ENCODE measurements around the gene PSMC3IP.

GRCh38 chr17:42591411-42591810, 13.9 kb upstream of the PSMC3IP start:
- no peak for TF ChIP-seq CTCF (IDR thresholded peaks at IDR 0.05; ENCODE audit: low read depth, low read length)
- TF ChIP-seq POLR2A (IDR thresholded peaks at IDR 0.05; ENCODE audit: extremely low read depth, insufficient read length): no peak
- no peak for TF ChIP-seq MYC (IDR thresholded peaks at IDR 0.05; ENCODE audit: low read depth, low read length)
- no peak for TF ChIP-seq MAX (IDR thresholded peaks at IDR 0.05; ENCODE audit: low read depth, low read length)

All from NB4 (cell line).